Astrocyte of the cerebellum (primary cell): ENCODE data around the gene PPM1H.

Experiments used
- DNase-seq: peaks from one replicate; pipeline ENCODE4 v3.0.0-alpha.2; 2011; ENCODE audit warnings: low read depth
- H3K4me3 ChIP-seq: 2 replicates; pipeline ENCODE4 v1.5.1; 2011; ENCODE audit warnings: mild to moderate bottlenecking, low read depth, low read length, moderate library complexity
- in situ Hi-C: cut with HindIII; loops from 2 replicates; pipeline ENCODE4 v1.10.0; 2017; ENCODE audit warnings: low sequenced_read_pairs
- TF ChIP-seq, protein P1 (sequence below): IDR thresholded peaks from 2 replicates; pipeline ENCODE4 v1.5.1; 2012; ENCODE audit warnings: low read length, low read depth, moderate library complexity, mild to moderate bottlenecking; ENCODE audit errors: missing control alignments

Gene PPM1H

DNA sequence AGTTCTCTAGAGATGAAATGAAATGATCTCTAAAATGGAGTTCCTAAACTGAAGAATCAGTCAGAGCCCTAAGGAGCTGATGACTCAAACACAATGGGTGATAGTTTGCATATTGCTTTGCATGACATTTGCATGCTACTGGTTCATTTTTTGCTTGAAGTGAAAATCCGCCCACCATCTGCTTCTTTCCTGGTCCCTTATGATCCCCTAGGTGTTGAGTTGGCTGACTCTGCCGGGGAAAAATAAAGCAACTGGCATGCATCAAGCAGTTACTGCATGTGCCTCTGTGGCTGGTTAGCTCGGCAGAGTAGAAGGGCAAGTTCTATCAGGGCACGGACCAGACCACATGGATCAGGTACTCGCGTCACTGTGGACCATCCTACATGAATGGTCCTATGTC lies 151.1 kb downstream of the PPM1H start:
- no peak for DNase-seq
- no peak overlapping the region for H3K4me3 ChIP-seq
- in situ Hi-C loops = loop anchor here (5.0 to 10.0 kb wide), 2 partner anchors 67 to 199 kb away; no protein-coding TSS in a partner anchor
- TF ChIP-seq, protein P1, sequence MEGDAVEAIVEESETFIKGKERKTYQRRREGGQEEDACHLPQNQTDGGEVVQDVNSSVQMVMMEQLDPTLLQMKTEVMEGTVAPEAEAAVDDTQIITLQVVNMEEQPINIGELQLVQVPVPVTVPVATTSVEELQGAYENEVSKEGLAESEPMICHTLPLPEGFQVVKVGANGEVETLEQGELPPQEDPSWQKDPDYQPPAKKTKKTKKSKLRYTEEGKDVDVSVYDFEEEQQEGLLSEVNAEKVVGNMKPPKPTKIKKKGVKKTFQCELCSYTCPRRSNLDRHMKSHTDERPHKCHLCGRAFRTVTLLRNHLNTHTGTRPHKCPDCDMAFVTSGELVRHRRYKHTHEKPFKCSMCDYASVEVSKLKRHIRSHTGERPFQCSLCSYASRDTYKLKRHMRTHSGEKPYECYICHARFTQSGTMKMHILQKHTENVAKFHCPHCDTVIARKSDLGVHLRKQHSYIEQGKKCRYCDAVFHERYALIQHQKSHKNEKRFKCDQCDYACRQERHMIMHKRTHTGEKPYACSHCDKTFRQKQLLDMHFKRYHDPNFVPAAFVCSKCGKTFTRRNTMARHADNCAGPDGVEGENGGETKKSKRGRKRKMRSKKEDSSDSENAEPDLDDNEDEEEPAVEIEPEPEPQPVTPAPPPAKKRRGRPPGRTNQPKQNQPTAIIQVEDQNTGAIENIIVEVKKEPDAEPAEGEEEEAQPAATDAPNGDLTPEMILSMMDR = no peak

DNA sequence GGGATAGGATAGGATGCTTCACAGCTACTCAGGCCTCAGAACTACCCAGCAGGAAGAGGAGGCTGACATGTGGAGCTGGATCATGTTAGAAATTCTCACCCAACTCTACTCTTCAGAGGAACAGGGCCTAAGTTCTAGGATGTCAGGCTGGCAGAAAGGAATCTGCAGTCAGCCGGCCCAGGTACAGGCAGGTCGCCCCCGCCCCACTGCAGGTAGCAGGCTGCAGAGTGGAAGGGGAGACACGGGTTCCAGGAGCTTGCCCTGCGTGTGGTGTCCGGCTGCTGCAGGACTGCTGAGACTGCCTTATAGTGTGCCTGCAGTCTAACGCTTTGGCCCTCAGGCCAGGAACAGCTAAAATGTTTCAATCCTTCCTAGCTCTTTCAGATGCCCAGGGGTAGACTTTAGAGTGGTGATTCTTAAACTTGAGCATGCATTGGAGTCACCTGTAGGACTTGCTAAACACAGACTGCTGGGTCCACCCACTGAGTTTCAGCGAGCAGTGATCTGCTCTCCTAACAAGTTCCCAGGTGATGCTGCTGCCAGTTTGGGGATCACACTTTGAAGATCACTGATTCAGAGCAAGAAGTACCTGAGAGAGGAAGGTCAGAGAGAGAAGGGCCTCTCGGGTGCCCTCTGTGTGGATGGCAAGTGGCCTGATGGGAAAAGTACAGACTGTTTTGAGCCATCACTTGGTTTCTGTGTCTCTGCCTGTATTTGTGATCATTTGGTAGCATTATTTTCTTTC lies 153.6 kb downstream of the PPM1H start:
- in situ Hi-C loops = loop anchor here (5.0 to 10.0 kb wide), 2 partner anchors 64 to 197 kb away; no protein-coding TSS in a partner anchor
- H3K4me3 ChIP-seq = no peak overlapping the region
- TF ChIP-seq, protein P1 = no peak
- no peak for DNase-seq

DNA sequence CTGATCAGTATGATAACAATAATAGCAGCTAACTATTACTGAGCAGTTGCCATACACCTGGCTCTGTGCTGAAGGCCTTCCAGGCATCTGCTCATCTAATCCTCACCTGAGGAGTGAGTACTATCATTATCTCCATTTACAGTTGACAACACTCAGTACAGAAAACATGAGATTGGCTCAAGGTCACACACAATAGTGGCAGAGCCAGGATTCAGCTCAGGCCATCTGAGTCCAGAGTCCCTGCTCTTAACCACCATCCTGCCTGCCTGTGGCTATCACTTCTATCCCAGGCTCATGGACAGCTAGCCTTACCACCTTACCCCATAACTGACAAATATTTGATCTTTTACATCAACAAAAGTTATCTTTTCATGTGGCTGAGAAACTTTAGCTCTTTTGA lies 155.5 kb downstream of the PPM1H start:
- TF ChIP-seq, protein P1 = no peak
- no peak for DNase-seq
- in situ Hi-C loops = no loop called here
- no peak overlapping the region for H3K4me3 ChIP-seq

DNA sequence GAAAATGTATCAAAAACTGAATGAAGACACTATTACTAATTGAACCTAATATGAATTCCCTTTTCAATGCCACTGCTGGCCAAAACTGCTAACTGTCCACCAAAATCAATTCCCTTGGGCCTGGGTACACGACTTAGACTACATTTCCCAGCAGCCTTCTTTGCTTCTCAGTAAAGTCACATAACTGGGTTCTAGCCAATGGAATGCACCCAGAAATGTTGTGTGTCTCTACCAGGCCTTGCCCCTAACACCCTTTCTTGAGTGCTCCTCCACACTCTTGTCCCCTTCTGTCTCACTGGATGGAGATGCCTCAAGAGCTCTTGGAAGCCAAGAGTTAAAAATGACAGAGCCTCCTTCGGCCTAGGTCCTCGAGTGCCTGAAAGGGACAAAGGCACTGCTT lies 156.8 kb downstream of the PPM1H start:
- in situ Hi-C loops = no loop called here
- TF ChIP-seq, protein P1 = no peak
- DNase-seq = no peak
- H3K4me3 ChIP-seq = no peak overlapping the region

DNA sequence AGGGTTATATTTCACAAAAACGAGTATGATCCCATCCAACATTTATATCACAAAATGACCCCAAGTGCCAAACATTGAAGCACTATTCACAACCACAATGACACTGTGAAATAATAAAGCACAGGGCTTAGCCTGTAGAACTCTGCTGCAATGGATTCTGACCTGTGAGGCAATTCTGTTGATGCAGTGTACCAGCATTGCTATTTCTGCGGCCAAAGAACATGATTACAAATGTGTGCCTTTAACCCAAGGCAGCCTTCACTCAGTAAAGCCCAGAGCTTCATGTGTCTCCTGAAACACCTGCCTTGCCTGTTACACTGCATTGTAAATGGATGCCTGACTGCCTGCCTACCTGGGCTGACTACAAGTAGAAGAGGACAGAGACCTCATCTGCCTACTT lies 158.0 kb downstream of the PPM1H start:
- no peak overlapping the region for H3K4me3 ChIP-seq
- no peak for DNase-seq
- in situ Hi-C loops = no loop called here
- TF ChIP-seq, protein P1 = no peak

DNA sequence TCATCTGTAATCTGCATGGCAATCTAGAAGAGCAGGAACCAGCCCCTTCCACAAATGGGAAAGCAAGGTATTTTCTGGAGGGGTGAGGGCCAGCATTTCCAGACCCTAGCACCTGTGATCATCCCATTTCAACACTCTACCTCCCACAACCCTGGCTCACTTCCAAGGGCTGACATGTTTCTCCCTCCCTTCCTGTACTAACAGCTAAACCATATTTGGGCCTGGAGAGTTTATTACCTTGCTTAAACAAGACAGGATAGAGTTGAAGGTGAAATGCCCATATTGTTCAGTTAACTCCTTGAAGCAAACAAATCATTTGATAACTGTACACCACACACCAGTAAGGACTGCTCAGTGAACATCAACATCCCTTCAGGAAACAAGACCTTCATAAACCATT lies 158.4 kb downstream of the PPM1H start:
- DNase-seq = no peak
- in situ Hi-C loops = no loop called here
- TF ChIP-seq, protein P1 = no peak
- H3K4me3 ChIP-seq = no peak overlapping the region
